Smooth muscle cell (in vitro differentiated cells): ENCODE results near the gene MBD1. TPM values are rescaled to one million over a fixed set of nuclear protein-coding genes. Genes with fewer than 3 reads are reported as not detected.
"Not testable (repeated sequence)": the region's sequence is repeated elsewhere in the genome, so short reads cannot be mapped to it uniquely, and the experiment has no call there.

Experiments used
- DNase-seq: peaks from one replicate; lab custom pipeline; 2025; ENCODE audit not compliant: unreplicated experiment; lab: John Stamatoyannopoulos, UW
- H2AFZ ChIP-seq: fragments of 200-600 bp; sonication (generic); 2 replicates; pipeline ENCODE4 v1.6.0; 2016; ENCODE audit warnings: antibody characterized with exemption, low read depth, mild to moderate bottlenecking
- H3F3A ChIP-seq: fragments of 200-600 bp; sonication (generic); 2 replicates; pipeline ENCODE4 v1.6.0; 2017; ENCODE audit warnings: antibody characterized with exemption, low read depth
- H3K27ac ChIP-seq: fragments of 200-600 bp; sonication (generic); 2 replicates; pipeline ENCODE4 v1.5.1; 2016; ENCODE audit warnings: low read depth, mild to moderate bottlenecking
- H3K27me3 ChIP-seq: fragments of 200-600 bp; sonication (generic); 2 replicates; pipeline ENCODE4 v1.6.1; 2016; ENCODE audit warnings: low read depth, mild to moderate bottlenecking
- H3K36me3 ChIP-seq: fragments of 200-600 bp; sonication (generic); 2 replicates; pipeline ENCODE4 v1.5.1; 2016; ENCODE audit warnings: low read depth
- H3K4me1 ChIP-seq: fragments of 200-600 bp; sonication (generic); 2 replicates; pipeline ENCODE4 v1.5.1; 2016; ENCODE audit warnings: low read depth
- H3K4me2 ChIP-seq: fragments of 200-600 bp; sonication (generic); 2 replicates; pipeline ENCODE4 v1.6.0; 2016; ENCODE audit warnings: mild to moderate bottlenecking
- H3K4me3 ChIP-seq: fragments of 200-600 bp; sonication (generic); 2 replicates; pipeline ENCODE4 v1.5.1; 2016; ENCODE audit warnings: mild to moderate bottlenecking
- H3K79me2 ChIP-seq: fragments of 200-600 bp; sonication (generic); 2 replicates; pipeline ENCODE4 v1.6.0; 2016; ENCODE audit warnings: low read depth, mild to moderate bottlenecking
- H3K9ac ChIP-seq: fragments of 200-600 bp; sonication (generic); 2 replicates; pipeline ENCODE4 v1.6.0; 2016; ENCODE audit warnings: low read depth
- H3K9me3 ChIP-seq: fragments of 200-600 bp; sonication (generic); replicated peaks from 2 replicates; pipeline ENCODE4 v1.5.1; 2016; ENCODE audit warnings: low read depth
- H4K20me1 ChIP-seq: fragments of 200-600 bp; sonication (generic); 2 replicates; pipeline ENCODE4 v1.6.0; 2016; ENCODE audit warnings: low read depth
- CTCF ChIP-seq: fragments of 200-600 bp; sonication (generic); IDR thresholded peaks from 2 replicates; pipeline ENCODE4 v1.5.1; 2017; ENCODE audit warnings: borderline replicate concordance, mild to moderate bottlenecking, antibody characterized with exemption; ENCODE audit not compliant: insufficient read depth, poor library complexity, severe bottlenecking
- WGBS: methylation state at CpG from one replicate; pipeline ENCODE4 v1.1.7; 2016; ENCODE audit warnings: low lambda C conversion rate; 5-methylcytosine and 5-hydroxymethylcytosine counted together
- polyA plus RNA-seq: library from polyadenylated mRNA; unstranded; fragments of >200 nt; fragmentation: Nextera tagmentation; extraction: Ambion mirVana; gene quantifications from 2 replicates; pipeline ENCODE4 v1.2.1, GENCODE V29; 2016
- total RNA-seq: library from RNA; depleted of rRNA; stranded (reverse); fragments of >200 nt; gene quantifications from 2 replicates; pipeline ENCODE4 v1.2.3, GENCODE V29; 2014

Gene MBD1
- total and polyA plus RNA-seq, 2 experiments from 2014 or later, result 40.3 to 49.8 TPM

- Histone ChIP-seq H3K27ac (no peak overlapping the region), H3F3A (no peaks in the 10 kb centered on the region), H3K27me3 (no peaks in the 10 kb centered on the region), H3K9ac (no peak overlapping the region), H3K4me3 (no peak overlapping the region), H3K79me2 (peaks cover 7% of the 10 kb centered on the region), H3K4me1 (peaks cover 4% of the 10 kb centered on the region), H2AFZ (no peak overlapping the region), H3K36me3 (no peaks in the 10 kb centered on the region), H3K9me3 (no peaks in the 10 kb centered on the region), H4K20me1 (no peaks in the 10 kb centered on the region), H3K4me2 (no peak overlapping the region)
- no peak for TF ChIP-seq CTCF
- 92% methylated on average over 4 of the region's 4 CpGs for WGBS
- DNase-seq, result no peak
These were observed 7.8 kb upstream of the MBD1 start for GRCh38 chr18:50289108-50289443.

- H3K9ac ChIP-seq, result peak overlapping the region; percentile 72
- H3F3A ChIP-seq, H3K4me1 ChIP-seq, H3K36me3 ChIP-seq, H3K9me3 ChIP-seq, H3K79me2 ChIP-seq, H3K27me3 ChIP-seq, H4K20me1 ChIP-seq, DNase-seq: not testable (repeated sequence)
- peak overlapping the region; percentile 47 for H3K27ac ChIP-seq
- H3K4me2 ChIP-seq, result peak overlapping the region; percentile 89
- 80% methylated on average over 21 of the region's 21 CpGs for WGBS
- H2AFZ ChIP-seq, result peak overlapping the region; percentile 97
- peak overlapping the region; percentile 87 for H3K4me3 ChIP-seq
These were observed 7.2 kb upstream of the MBD1 start for GRCh38 chr18:50288348-50289107.

- H3K36me3 ChIP-seq, result no peaks in the 10 kb centered on the region
- no peaks in the 10 kb centered on the region for H3K9me3 ChIP-seq
- WGBS, result under 1% methylated on average over 76 of the region's 76 CpGs
- peak within 1 kb of the TSS; percentile 72 for H3K9ac ChIP-seq
- H3K79me2 ChIP-seq, result peaks cover 7% of the 10 kb centered on the region
- peaks cover 4% of the 10 kb centered on the region for H3K4me1 ChIP-seq
- H3K4me3 ChIP-seq, result peak within 1 kb of the TSS; percentile 87
- DNase-seq, result peak; percentile 88
- H3F3A ChIP-seq, result no peaks in the 10 kb centered on the region
- H4K20me1 ChIP-seq, result no peaks in the 10 kb centered on the region
- peak within 1 kb of the TSS; percentile 89 for H3K4me2 ChIP-seq
- peak; percentile 24 for TF ChIP-seq CTCF
- H3K27me3 ChIP-seq, result no peaks in the 10 kb centered on the region
- H3K27ac ChIP-seq, result peak within 1 kb of the TSS; percentile 47
- H2AFZ ChIP-seq, result peak within 1 kb of the TSS; percentile 97
These were observed 6.4 kb upstream of the MBD1 start, which contains the start of gene CXXC1 for GRCh38 chr18:50287441-50288347. Gene CXXC1 (minus strand): TSS chr18:50287692. CDS start chr18:50287589, 103 bp downstream.

- TF ChIP-seq CTCF, result no peak
- WGBS, result 2% methylated on average over 27 of the region's 27 CpGs
These were observed 5.7 kb upstream of the MBD1 start for GRCh38 chr18:50287028-50287440.

More at GRCh38 chr18:50287028-50287440, 5.7 kb upstream of the MBD1 start:
- H3K4me2 ChIP-seq, result peak overlapping the region; percentile 81
- H3K36me3 ChIP-seq, result no peaks in the 10 kb centered on the region
- H3K27me3 ChIP-seq, result no peaks in the 10 kb centered on the region
- no peaks in the 10 kb centered on the region for H4K20me1 ChIP-seq
- peak overlapping the region; percentile 75 for H2AFZ ChIP-seq
- peak overlapping the region; percentile 47 for H3K27ac ChIP-seq
- H3K9ac ChIP-seq, result peak overlapping the region; percentile 72
- DNase-seq, result no peak
- H3K4me1 ChIP-seq, result peaks cover 4% of the 10 kb centered on the region
- H3K9me3 ChIP-seq, result no peaks in the 10 kb centered on the region
- peaks cover 7% of the 10 kb centered on the region for H3K79me2 ChIP-seq
- H3F3A ChIP-seq, result no peaks in the 10 kb centered on the region
- H3K4me3 ChIP-seq, result peak overlapping the region; percentile 87
